Measurements from ENCODE around the gene RAET1L. TPM values are rescaled to one million over a fixed set of nuclear protein-coding genes. Genes with fewer than 3 reads are reported as not detected.

RAET1L gene
- total and polyA plus RNA-seq, 2 of the 4 experiments (the other 2 are of a cell fraction) = not detected

DNA sequence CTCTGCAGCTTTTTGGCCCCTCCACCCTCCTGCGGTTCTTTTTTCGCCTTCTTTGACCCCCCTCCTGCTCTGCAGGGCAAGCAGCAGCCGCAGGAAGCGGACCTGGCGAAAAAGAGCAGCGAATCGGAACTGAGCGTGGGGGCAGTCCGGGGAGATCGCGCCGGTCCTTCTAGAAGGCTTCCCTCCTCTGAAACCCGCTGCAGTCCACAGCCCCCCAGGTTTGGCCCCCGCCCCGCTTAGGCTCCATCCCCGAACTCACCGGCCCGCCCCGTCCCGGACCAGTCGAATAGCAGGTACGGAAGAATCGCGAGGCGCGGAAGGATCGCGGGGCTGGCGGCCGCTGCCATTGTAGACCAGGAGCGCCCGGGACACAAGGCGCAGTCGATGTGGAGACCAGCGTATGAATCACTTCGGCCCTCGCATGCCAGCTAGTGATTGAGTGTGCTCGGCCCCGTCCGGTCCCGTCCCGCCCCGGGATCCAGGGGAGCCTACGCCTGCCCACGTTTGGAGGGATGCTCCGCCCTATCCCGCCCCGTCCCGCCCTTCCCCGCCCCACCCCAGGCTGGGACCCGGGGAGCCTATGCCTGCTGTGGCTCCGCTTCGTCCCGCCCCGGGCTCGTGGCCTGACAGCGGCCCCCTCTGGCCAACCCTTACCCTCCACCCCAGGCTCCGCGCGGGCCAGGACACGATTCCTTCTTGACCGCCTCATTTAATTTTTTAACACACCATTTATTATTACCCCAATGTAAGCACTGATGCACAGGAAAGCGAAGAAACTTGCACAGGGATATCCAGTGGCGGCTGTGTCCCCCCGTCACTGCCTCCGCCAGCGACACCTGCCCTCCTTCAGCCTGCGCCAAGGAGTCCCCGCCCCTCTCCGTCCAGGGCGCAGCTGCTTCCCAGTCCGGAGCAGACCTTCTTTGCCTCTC lies 43.7 kb upstream of the RAET1L start, which contains the start of gene ULBP3:
ULBP3 (minus strand) TSS at position 402 of the 929 bp plus-strand sequence; CDS start at position 347, 55 bp downstream.
- H3K4ac ChIP-seq (ENCODE audit: low read depth, low read length) = peak within 1 kb of the TSS; percentile 65
- intact Hi-C loops (cut with micrococcal nuclease) (loop anchor here (2.0 kb wide), 1 partner anchor 134 kb away; no protein-coding TSS in a partner anchor), in situ Hi-C loops (cut with MboI; ENCODE audit: low sequenced_read_pairs) (no loop called here), dilution Hi-C loops (cut with HindIII; ENCODE audit: low sequenced_read_pairs, unreplicated experiment) (no loop called here)
- peaks cover 4% of the 10 kb centered on the region; the same call in 1 of the 2 replicates for H3K4me1 ChIP-seq (ENCODE audit: control insufficient read depth, insufficient read depth, low read length)
- H2BK20ac ChIP-seq (ENCODE audit: low read depth, low read length) = no peak within 1 kb of the TSS
- H3K79me1 ChIP-seq (ENCODE audit: low read depth in 1 of 2, low read length in 2 of 2) = peaks cover 7 to 14% of the 10 kb centered on the region in 2 experiments; a peak in 3 of 4 replicates
- H3K23ac ChIP-seq (ENCODE audit: low read depth, low read length) = peak within 1 kb of the TSS; percentile 77
- H2AK5ac ChIP-seq (ENCODE audit: low read depth, low read length) = no peak within 1 kb of the TSS
- 0% methylated on average over 37 of the region's 72 CpGs; no CpG with 5 or more reads in 1 of the 2 experiments for WGBS, 2 experiments (ENCODE audit: extremely low coverage in 2 of 2, insufficient read length in 1 of 2)
- H2BK15ac ChIP-seq (ENCODE audit: low read depth, low read length) = no peak within 1 kb of the TSS
- H4K91ac ChIP-seq (ENCODE audit: insufficient read depth, low read depth, low read length) = peak within 1 kb of the TSS; percentile 21; the same call in 1 of the 2 replicates
- peak within 1 kb of the TSS; percentile 12; the same call in 1 of the 2 replicates for H3K18ac ChIP-seq (ENCODE audit: low read depth, low read length)
- no peak within 1 kb of the TSS; the same call in 1 of the 2 replicates for H4K5ac ChIP-seq (ENCODE audit: low read depth, low read length)
- DNase-seq (peak; percentile 93), ATAC-seq (ENCODE audit: low read depth) (peak; percentile 98)
- no TSS peak for BruUV-seq (replicated peaks)
- ChIA-PET POLR2A (ENCODE audit: unreplicated experiment) (interaction anchor here (0.5 kb wide), 2 partner anchors 804 to 1406 kb away, joined by 5 to 7 read pairs; no protein-coding TSS in a partner anchor), CTCF (interaction anchor here (0.8 kb wide), 1 partner anchor 13 kb away, joined by 4 read pairs; no protein-coding TSS in a partner anchor)
- peak within 1 kb of the TSS; percentile 54 for H2BK5ac ChIP-seq (ENCODE audit: low read depth, low read length, poor library complexity, severe bottlenecking)
- H2AK9ac ChIP-seq (replicated peaks; ENCODE audit: low read depth, low read length, poor library complexity) = peak within 1 kb of the TSS; percentile 82
- H2AFZ ChIP-seq (replicated peaks; ENCODE audit: low read length, poor library complexity) = peak within 1 kb of the TSS; percentile 97
- peak within 1 kb of the TSS; percentile 88 for H3K14ac ChIP-seq (replicated peaks; ENCODE audit: low read depth, low read length)
- peaks cover 13% of the 10 kb centered on the region; the same call in 1 of the 2 replicates for H3K9me1 ChIP-seq (ENCODE audit: insufficient read depth, low read length)
- peaks cover 1% of the 10 kb centered on the region; the same call in 1 of the 2 replicates for H3K27me3 ChIP-seq (ENCODE audit: control insufficient read depth, insufficient read depth, low read length)
- no peaks in the 10 kb centered on the region for H4K20me1 ChIP-seq (ENCODE audit: insufficient read depth, low read length)
- H3K36me3 ChIP-seq (ENCODE audit: control insufficient read depth, insufficient read depth, low read length) = peaks cover 5% of the 10 kb centered on the region; the same call in 1 of the 2 replicates
- H2BK120ac ChIP-seq (ENCODE audit: low read depth, low read length) = no peak within 1 kb of the TSS
- peak within 1 kb of the TSS; percentile 70 for H3K4me3 ChIP-seq (ENCODE audit: insufficient read depth, low read depth, low read length)
- peak within 1 kb of the TSS; percentile 92 for H3K4me2 ChIP-seq (ENCODE audit: low read depth, low read length)
- H3K56ac ChIP-seq (ENCODE audit: extremely low read depth, insufficient read depth, low read length) = 0 out of 2 replicates have a peak within 1 kb of the TSS, but pooled peaks have one; percentile 12
- H3K9ac ChIP-seq (ENCODE audit: low read depth, low read length) = peak within 1 kb of the TSS; percentile 65
- H3K27ac ChIP-seq (ENCODE audit: insufficient read depth, low read length) = peak within 1 kb of the TSS; percentile 63
- no peaks in the 10 kb centered on the region for H3K9me3 ChIP-seq (ENCODE audit: control insufficient read depth, insufficient read depth, low read length)
- H4K8ac ChIP-seq (ENCODE audit: low read depth in 2 of 2, low read length in 2 of 2) = peak within 1 kb of the TSS; percentile 21 to 66; a peak in 2 of 4 replicates
- TF ChIP-seq SMC3 (IDR thresholded peaks at IDR 0.05; ENCODE audit: low read depth, low read length) = no peak; the same call in 1 of the 2 replicates
- no peak for TF ChIP-seq RFX5 (IDR thresholded peaks at IDR 0.05; ENCODE audit: low read depth, low read length)
- TF ChIP-seq POLR2A (IDR thresholded peaks at IDR 0.05; ENCODE audit: low read depth, low read length) = peak; percentile 73
- peak; percentile 40; the same call in 1 of the 2 replicates for TF ChIP-seq MXI1 (IDR thresholded peaks at IDR 0.05; ENCODE audit: borderline replicate concordance, low read depth, low read length)
- TF ChIP-seq CEBPB (IDR thresholded peaks at IDR 0.05; ENCODE audit: low read depth, low read length) = no peak
- TF ChIP-seq MAFK (IDR thresholded peaks at IDR 0.05; ENCODE audit: low read depth, low read length) = no peak
- TF ChIP-seq, protein P1, sequence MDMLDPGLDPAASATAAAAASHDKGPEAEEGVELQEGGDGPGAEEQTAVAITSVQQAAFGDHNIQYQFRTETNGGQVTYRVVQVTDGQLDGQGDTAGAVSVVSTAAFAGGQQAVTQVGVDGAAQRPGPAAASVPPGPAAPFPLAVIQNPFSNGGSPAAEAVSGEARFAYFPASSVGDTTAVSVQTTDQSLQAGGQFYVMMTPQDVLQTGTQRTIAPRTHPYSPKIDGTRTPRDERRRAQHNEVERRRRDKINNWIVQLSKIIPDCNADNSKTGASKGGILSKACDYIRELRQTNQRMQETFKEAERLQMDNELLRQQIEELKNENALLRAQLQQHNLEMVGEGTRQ (IDR thresholded peaks at IDR 0.05; ENCODE audit: low read depth, low read length) = peak; percentile 16; the same call in 1 of the 2 replicates
- peak; percentile 29; the same call in 1 of the 2 replicates for TF ChIP-seq FOS (IDR thresholded peaks at IDR 0.05; ENCODE audit: low read depth, low read length)
- TF ChIP-seq MAZ (IDR thresholded peaks at IDR 0.05; ENCODE audit: borderline replicate concordance, low read depth, low read length) = peak; percentile 58
- TF ChIP-seq, protein P2, sequence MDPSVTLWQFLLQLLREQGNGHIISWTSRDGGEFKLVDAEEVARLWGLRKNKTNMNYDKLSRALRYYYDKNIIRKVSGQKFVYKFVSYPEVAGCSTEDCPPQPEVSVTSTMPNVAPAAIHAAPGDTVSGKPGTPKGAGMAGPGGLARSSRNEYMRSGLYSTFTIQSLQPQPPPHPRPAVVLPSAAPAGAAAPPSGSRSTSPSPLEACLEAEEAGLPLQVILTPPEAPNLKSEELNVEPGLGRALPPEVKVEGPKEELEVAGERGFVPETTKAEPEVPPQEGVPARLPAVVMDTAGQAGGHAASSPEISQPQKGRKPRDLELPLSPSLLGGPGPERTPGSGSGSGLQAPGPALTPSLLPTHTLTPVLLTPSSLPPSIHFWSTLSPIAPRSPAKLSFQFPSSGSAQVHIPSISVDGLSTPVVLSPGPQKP (IDR thresholded peaks at IDR 0.05; ENCODE audit: borderline replicate concordance, low read depth, low read length) = no peak
- TF ChIP-seq, protein P3, sequence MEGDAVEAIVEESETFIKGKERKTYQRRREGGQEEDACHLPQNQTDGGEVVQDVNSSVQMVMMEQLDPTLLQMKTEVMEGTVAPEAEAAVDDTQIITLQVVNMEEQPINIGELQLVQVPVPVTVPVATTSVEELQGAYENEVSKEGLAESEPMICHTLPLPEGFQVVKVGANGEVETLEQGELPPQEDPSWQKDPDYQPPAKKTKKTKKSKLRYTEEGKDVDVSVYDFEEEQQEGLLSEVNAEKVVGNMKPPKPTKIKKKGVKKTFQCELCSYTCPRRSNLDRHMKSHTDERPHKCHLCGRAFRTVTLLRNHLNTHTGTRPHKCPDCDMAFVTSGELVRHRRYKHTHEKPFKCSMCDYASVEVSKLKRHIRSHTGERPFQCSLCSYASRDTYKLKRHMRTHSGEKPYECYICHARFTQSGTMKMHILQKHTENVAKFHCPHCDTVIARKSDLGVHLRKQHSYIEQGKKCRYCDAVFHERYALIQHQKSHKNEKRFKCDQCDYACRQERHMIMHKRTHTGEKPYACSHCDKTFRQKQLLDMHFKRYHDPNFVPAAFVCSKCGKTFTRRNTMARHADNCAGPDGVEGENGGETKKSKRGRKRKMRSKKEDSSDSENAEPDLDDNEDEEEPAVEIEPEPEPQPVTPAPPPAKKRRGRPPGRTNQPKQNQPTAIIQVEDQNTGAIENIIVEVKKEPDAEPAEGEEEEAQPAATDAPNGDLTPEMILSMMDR (conservative IDR thresholded peaks at IDR 0.05; ENCODE audit: low read depth, low read length) = peak; percentile 56
- peak; percentile 36 for TF ChIP-seq RAD21 (IDR thresholded peaks at IDR 0.05; ENCODE audit: low read length)

All from IMR-90 (cell line).